ENCODE data around the gene CHFR. TPM values are rescaled to one million over a fixed set of nuclear protein-coding genes. Genes with fewer than 3 reads are reported as not detected.

The CHFR gene
- total and polyA plus RNA-seq, 9 of the 15 experiments (the other 6 are each of a cell fraction or from before 2014, with no cell fraction given), result 0.61 to 33.9 (median 19.3) TPM

GRCh38 chr12:132813443-132813842 lies 74.0 kb downstream of the CHFR start:
- in situ Hi-C loops (cut with MboI), result no loop called here
- H3K9ac ChIP-seq (ENCODE audit: insufficient read depth in 1 of 2, low read depth in 2 of 2, low read length in 2 of 2), result no peak overlapping the region
- H3K4me3 ChIP-seq, result no peak overlapping the region
- ChIA-PET CTCF (ENCODE audit: low intra/inter-chr PET ratio) (no interaction called here), POLR2A (interaction anchor here (0.9 kb wide), 1 partner anchor 12 kb away, joined by 5 read pairs; no protein-coding TSS in a partner anchor)
- no peaks in the 10 kb centered on the region for H3K27me3 ChIP-seq (ENCODE audit: control insufficient read depth in 2 of 2, insufficient read depth in 2 of 2, low read length in 2 of 2)
- intact Hi-C loops (cut with micrococcal nuclease), result no loop called here
- H3K79me2 ChIP-seq (ENCODE audit: control insufficient read depth, insufficient read depth, low read length), result no peaks in the 10 kb centered on the region
- TF ChIP-seq HOXB6 (CRISPR knock-in tag; IDR thresholded peaks at IDR 0.05; ENCODE audit: borderline replicate concordance) (no peak), TRIM28 (IDR thresholded peaks at IDR 0.05) (no peak), RBBP5 (IDR thresholded peaks at IDR 0.05; ENCODE audit: borderline replicate concordance, insufficient read depth, low read length, poor library complexity, severe bottlenecking) (no peak), SRSF7 (optimal IDR thresholded peaks at IDR 0.05; ENCODE audit: low read depth, low read length) (no peak), NFE2 (IDR thresholded peaks at IDR 0.05; ENCODE audit: low read depth) (no peak)
- no peak for ATAC-seq
- H3K4me2 ChIP-seq (ENCODE audit: insufficient read depth, low read length), result no peak overlapping the region
- H3K9me1 ChIP-seq (ENCODE audit: control insufficient read depth, insufficient read depth, low read length), result peaks cover under 1% of the 10 kb centered on the region
- no peaks in the 10 kb centered on the region; a peak in 1 of 5 replicates for H3K4me1 ChIP-seq (replicated peaks in 1 of 2; ENCODE audit: control insufficient read depth in 2 of 2, insufficient read depth in 2 of 2, low read length in 2 of 2)
- peaks cover 65% of the 10 kb centered on the region for H3K36me3 ChIP-seq (ENCODE audit: control insufficient read depth, insufficient read depth, low read length)
- H3K9me3 ChIP-seq (replicated peaks; ENCODE audit: control insufficient read depth, insufficient read depth, low read depth, low read length), result no peaks in the 10 kb centered on the region
- no peak overlapping the region for H3K27ac ChIP-seq (ENCODE audit: extremely low read depth, low read depth, low read length)
- H2AFZ ChIP-seq (ENCODE audit: low read depth, low read length), result no peak overlapping the region
- no peaks in the 10 kb centered on the region for H4K20me1 ChIP-seq (replicated peaks; ENCODE audit: control insufficient read depth, insufficient read depth, low read length)
- DNase-seq (ENCODE audit: extremely low read depth in 1 of 4, low spot score in 3 of 4), result no peak
- no TSS peak for BruUV-seq (replicated peaks)
- WGBS (ENCODE audit: insufficient coverage, low coverage, missing lambda C conversion rate), result 100% methylated on average over 6 of the region's 6 CpGs
- FAIRE-seq, result no peak

- ChIA-PET POLR2A (no interaction called here), CTCF (ENCODE audit: low intra/inter-chr PET ratio) (no interaction called here)
- Histone ChIP-seq H3K9me1 (ENCODE audit: control insufficient read depth, insufficient read depth, low read length) (no peaks in the 10 kb centered on the region), H3K9ac (ENCODE audit: insufficient read depth in 1 of 2, low read depth in 2 of 2, low read length in 2 of 2) (no peak overlapping the region), H2AFZ (ENCODE audit: low read depth, low read length) (no peak overlapping the region), H3K4me1 (replicated peaks in 1 of 2; ENCODE audit: control insufficient read depth in 2 of 2, insufficient read depth in 2 of 2, low read length in 2 of 2) (peaks cover 0 to 6% of the 10 kb centered on the region in 2 experiments; a peak in 3 of 5 replicates), H3K9me3 (replicated peaks; ENCODE audit: control insufficient read depth, insufficient read depth, low read depth, low read length) (no peaks in the 10 kb centered on the region), H3K27me3 (ENCODE audit: control insufficient read depth in 2 of 2, insufficient read depth in 2 of 2, low read length in 2 of 2) (no peaks in the 10 kb centered on the region), H3K79me2 (ENCODE audit: control insufficient read depth, insufficient read depth, low read length) (peaks cover 4% of the 10 kb centered on the region; the same call in 2 of the 3 replicates), H3K4me2 (ENCODE audit: insufficient read depth, low read length) (no peak overlapping the region), H3K36me3 (ENCODE audit: control insufficient read depth, insufficient read depth, low read length) (peaks cover 66% of the 10 kb centered on the region), H3K27ac (ENCODE audit: extremely low read depth, low read depth, low read length) (no peak overlapping the region; the same call in 2 of the 3 replicates), H3K4me3 (no peak overlapping the region), H4K20me1 (replicated peaks; ENCODE audit: control insufficient read depth, insufficient read depth, low read length) (0 out of 2 replicates have a peak, but pooled peaks cover 3% of the 10 kb centered on the region)
- WGBS (ENCODE audit: insufficient coverage, low coverage, missing lambda C conversion rate), result 77% methylated on average over 8 of the region's 8 CpGs
- in situ Hi-C loops (cut with MboI), result no loop called here
- no TSS peak for BruUV-seq (replicated peaks)
- ATAC-seq (no peak), FAIRE-seq (no peak), DNase-seq (ENCODE audit: extremely low read depth in 1 of 4, low spot score in 3 of 4) (no peak)
- intact Hi-C loops (cut with micrococcal nuclease), result no loop called here
- TF ChIP-seq CREB3 (tag; conservative IDR thresholded peaks at IDR 0.05; ENCODE audit: low read depth), result no peak
- no peak for TF ChIP-seq ZNF224 (CRISPR knock-in tag; IDR thresholded peaks at IDR 0.05)
- no peak for TF ChIP-seq FOXK2 (conservative IDR thresholded peaks at IDR 0.05 in 1 of 2, IDR thresholded peaks at IDR 0.05 in 1 of 2; ENCODE audit: low read depth in 2 of 2)
- no peak for TF ChIP-seq E2F6 (IDR thresholded peaks at IDR 0.05; ENCODE audit: borderline replicate concordance in 1 of 2, extremely low read depth in 1 of 2, insufficient read depth in 1 of 2, insufficient read length in 1 of 2, low read depth in 1 of 2, low read length in 1 of 2, poor library complexity in 1 of 2, severe bottlenecking in 1 of 2)
- TF ChIP-seq ZNF717 (CRISPR knock-in tag; IDR thresholded peaks at IDR 0.05), result no peak
- no peak for TF ChIP-seq CAMTA2 (CRISPR knock-in tag; conservative IDR thresholded peaks at IDR 0.05)
- TF ChIP-seq ZNF184 (CRISPR knock-in tag; IDR thresholded peaks at IDR 0.05), result no peak
- TF ChIP-seq JUND (IDR thresholded peaks at IDR 0.05; ENCODE audit: borderline replicate concordance, low read depth, low read length), result no peak
- 0 out of 3 replicates have a peak, but pooled peaks have one; percentile 9 for TF ChIP-seq JUND (tag; IDR thresholded peaks at IDR 0.05; ENCODE audit: borderline replicate concordance, low read depth, low read length)
Observed at GRCh38 chr12:132812631-132813305, 74.6 kb downstream of the CHFR start.

Measured in K562 (cell line).